ENCODE data around the gene NUP214.

- TF ChIP-seq, protein P1, sequence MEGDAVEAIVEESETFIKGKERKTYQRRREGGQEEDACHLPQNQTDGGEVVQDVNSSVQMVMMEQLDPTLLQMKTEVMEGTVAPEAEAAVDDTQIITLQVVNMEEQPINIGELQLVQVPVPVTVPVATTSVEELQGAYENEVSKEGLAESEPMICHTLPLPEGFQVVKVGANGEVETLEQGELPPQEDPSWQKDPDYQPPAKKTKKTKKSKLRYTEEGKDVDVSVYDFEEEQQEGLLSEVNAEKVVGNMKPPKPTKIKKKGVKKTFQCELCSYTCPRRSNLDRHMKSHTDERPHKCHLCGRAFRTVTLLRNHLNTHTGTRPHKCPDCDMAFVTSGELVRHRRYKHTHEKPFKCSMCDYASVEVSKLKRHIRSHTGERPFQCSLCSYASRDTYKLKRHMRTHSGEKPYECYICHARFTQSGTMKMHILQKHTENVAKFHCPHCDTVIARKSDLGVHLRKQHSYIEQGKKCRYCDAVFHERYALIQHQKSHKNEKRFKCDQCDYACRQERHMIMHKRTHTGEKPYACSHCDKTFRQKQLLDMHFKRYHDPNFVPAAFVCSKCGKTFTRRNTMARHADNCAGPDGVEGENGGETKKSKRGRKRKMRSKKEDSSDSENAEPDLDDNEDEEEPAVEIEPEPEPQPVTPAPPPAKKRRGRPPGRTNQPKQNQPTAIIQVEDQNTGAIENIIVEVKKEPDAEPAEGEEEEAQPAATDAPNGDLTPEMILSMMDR (IDR thresholded peaks at IDR 0.05): no peak
- no peak for TF ChIP-seq POLR2A (IDR thresholded peaks at IDR 0.05)
Observed at GRCh38 chr9:131186622-131187021, 61.2 kb downstream of the NUP214 start.

All from adrenal gland (tissue), 5 donors.